GM10847 (cell line): ENCODE measurements around the gene CCDC57.

Experiments used
- POLR2A ChIP-seq: IDR thresholded peaks from 2 replicates; pipeline ENCODE4 v1.6.1; 2011; ENCODE audit not compliant: insufficient read length; ENCODE audit errors: extremely low read depth

Gene CCDC57

GRCh38 chr17:82212331-82213250 is at the start of gene CCDC57:
CCDC57 (minus strand) TSS chr17:82212842; CDS start chr17:82201944, 10,898 bp downstream.
- TF ChIP-seq POLR2A = no peak

- no peak for TF ChIP-seq POLR2A
Observed at GRCh38 chr17:82262344-82262743, 49.7 kb upstream of the CCDC57 start.

- no peak for TF ChIP-seq POLR2A
Observed at GRCh38 chr17:82258555-82258954, 45.9 kb upstream of the CCDC57 start.

- no peak for TF ChIP-seq POLR2A
Observed at GRCh38 chr17:82257473-82257872, 44.8 kb upstream of the CCDC57 start.

- no peak for TF ChIP-seq POLR2A
Observed at GRCh38 chr17:82256242-82256885, 43.7 kb upstream of the CCDC57 start.

- TF ChIP-seq POLR2A = no peak
Observed at GRCh38 chr17:82255402-82255972, 42.8 kb upstream of the CCDC57 start.

- TF ChIP-seq POLR2A = no peak
Observed at GRCh38 chr17:82253179-82253544, 40.5 kb upstream of the CCDC57 start.

GRCh38 chr17:82252511-82253178 is 40.0 kb upstream of the CCDC57 start:
- TF ChIP-seq POLR2A = no peak

GRCh38 chr17:82250868-82251500 is 38.3 kb upstream of the CCDC57 start:
- TF ChIP-seq POLR2A = no peak

- TF ChIP-seq POLR2A = no peak
Observed at GRCh38 chr17:82249896-82250581, 37.4 kb upstream of the CCDC57 start.

- no peak for TF ChIP-seq POLR2A
Observed at GRCh38 chr17:82248815-82249674, 36.4 kb upstream of the CCDC57 start.

GRCh38 chr17:82247856-82248671 is 35.4 kb upstream of the CCDC57 start:
- TF ChIP-seq POLR2A = no peak

- TF ChIP-seq POLR2A = no peak
Observed at GRCh38 chr17:82247182-82247823, 34.7 kb upstream of the CCDC57 start.
